Naive thymus-derived CD4-positive, alpha-beta T cell (primary cell): Measurements from ENCODE around the gene ZNF853. TPM values are rescaled to one million over a fixed set of nuclear protein-coding genes. Genes with fewer than 3 reads are reported as not detected.

ENCODE experiments used
- ATAC-seq: fragments of 150-1000 bp; cut with Tn5 transposase; 2 replicates; pipeline ENCODE4 v1.10.0; 2021; ENCODE audit warnings: mild to moderate bottlenecking, moderate library complexity
- CTCF ChIA-PET: fragments of 350-600 bp; sonication (Branson Sonifier 250); formaldehyde crosslinking; loops from one replicate; lab custom pipeline; 2021; ENCODE audit warnings: antibody characterized with exemption; lab: Charles Lee
- POLR2A ChIA-PET: fragments of 350-600 bp; sonication (Branson Sonifier 250); formaldehyde crosslinking; loops from one replicate; lab custom pipeline; 2021; ENCODE audit warnings: antibody characterized with exemption, inconsistent platforms; lab: Charles Lee
- DNase-seq, 9 donors: peaks; one replicate each; pipeline versions ENCODE4 v3.0.0 to v3.0.0-alpha.2; 2020 to 2022; ENCODE audit warnings: mixed read lengths in 1 of 9
- H3K27ac ChIP-seq: one replicate; pipeline ENCODE4 v1.7.0; 2013; ENCODE audit warnings: mild to moderate bottlenecking, low read depth, low read length, moderate library complexity
- H3K27me3 ChIP-seq, 2 donors: one replicate each; pipeline ENCODE4 v1.7.0; 2013; ENCODE audit warnings: low read length in 2 of 2, mild to moderate bottlenecking in 2 of 2, moderate library complexity in 2 of 2; ENCODE audit not compliant: control insufficient read depth in 2 of 2, insufficient read depth in 2 of 2
- H3K36me3 ChIP-seq, 3 experiments: 1 replicate in 2 of 3; 2 replicates in 1 of 3; pipeline ENCODE4 v1.7.0; 2013; ENCODE audit warnings: low read length in 3 of 3, mild to moderate bottlenecking in 3 of 3, moderate library complexity in 1 of 3; ENCODE audit not compliant: insufficient read depth in 3 of 3, control insufficient read depth in 2 of 3
- H3K4me1 ChIP-seq, 2 donors: one replicate each; pipeline ENCODE4 v1.7.0; 2013; ENCODE audit warnings: low read length in 2 of 2, mild to moderate bottlenecking in 2 of 2, moderate library complexity in 1 of 2; ENCODE audit not compliant: control insufficient read depth in 2 of 2, insufficient read depth in 2 of 2
- H3K4me3 ChIP-seq: 2 replicates; pipeline ENCODE4 v1.7.0; 2013; ENCODE audit warnings: mild to moderate bottlenecking, low read length
- H3K9me3 ChIP-seq, 3 experiments: 1 replicate in 2 of 3; 2 replicates in 1 of 3; pipeline ENCODE4 v1.7.0; 2013; ENCODE audit warnings: low read length in 3 of 3; ENCODE audit not compliant: control insufficient read depth in 2 of 3
- H3K27ac Mint-ChIP-seq, 9 donors: one replicate each; pipeline ENCODE4 v1.8.0; 2020 to 2022; ENCODE audit warnings: mixed read lengths in 9 of 9, mild to moderate bottlenecking in 8 of 9, moderate library complexity in 5 of 9, inconsistent platforms in 2 of 9
- H3K27me3 Mint-ChIP-seq, 5 donors: one replicate each; pipeline ENCODE4 v1.8.0; 2021 to 2022; ENCODE audit warnings: mixed read lengths in 5 of 5, mild to moderate bottlenecking in 1 of 5
- H3K36me3 Mint-ChIP-seq, 5 donors: one replicate each; pipeline ENCODE4 v1.8.0; 2020 to 2022; ENCODE audit warnings: mixed read lengths in 5 of 5, mild to moderate bottlenecking in 3 of 5, inconsistent platforms in 1 of 5
- H3K4me1 Mint-ChIP-seq, 7 donors: one replicate each; pipeline ENCODE4 v1.8.0; 2020 to 2022; ENCODE audit warnings: mixed read lengths in 7 of 7, mild to moderate bottlenecking in 3 of 7, inconsistent platforms in 1 of 7
- H3K4me3 Mint-ChIP-seq, 10 donors: one replicate each; pipeline ENCODE4 v1.8.0; 2020 to 2022; ENCODE audit warnings: mild to moderate bottlenecking in 10 of 10, mixed read lengths in 10 of 10, moderate library complexity in 6 of 10, inconsistent platforms in 2 of 10
- H3K9me3 Mint-ChIP-seq, 11 donors: one replicate each; pipeline ENCODE4 v1.8.0; 2020 to 2022; ENCODE audit warnings: mixed read lengths in 11 of 11, mild to moderate bottlenecking in 4 of 11, inconsistent platforms in 1 of 11, moderate library complexity in 1 of 11
- intact Hi-C, 2 donors: fragments of 100-400 bp; cut with micrococcal nuclease; formaldehyde crosslinking; loops; one replicate each; pipeline ENCODE4 v1.15.1; 2023
- polyA plus RNA-seq, 2 donors: library from polyadenylated mRNA; unstranded; fragments of 300-500 nt; fragmentation: Illumina TruSeq; gene quantifications; one replicate each; pipeline ENCODE4 v1.2.3, GENCODE V29; 2021
- total RNA-seq, 6 experiments: library from RNA in 5 of 6; stranded (reverse) in 5 of 6; gene quantifications; 1 replicate in 5 of 6; 2 replicates in 1 of 6; pipeline ENCODE4 v1.2.3 and lab custom pipeline; 2021 to 2026

Gene ZNF853
- total and polyA plus RNA-seq, 7 experiments from 2014 or later = 0.15 to 5.3 (median 3.2) TPM

- H3K4me3 ChIP-seq = no peak overlapping the region
- H3K27me3 ChIP-seq = no peaks in the 10 kb centered on the region
- H3K4me3 Mint-ChIP-seq = no peak overlapping the region
- H3K27me3 Mint-ChIP-seq = no peaks in the 10 kb centered on the region
- CTCF ChIA-PET = no interaction called here
- no peak overlapping the region for H3K27ac ChIP-seq
- no peak overlapping the region for H3K27ac Mint-ChIP-seq
- H3K4me1 ChIP-seq = no peaks in the 10 kb centered on the region
- H3K9me3 ChIP-seq = peaks cover 0 to 19% (median 5%) of the 10 kb centered on the region in 3 experiments
- no peak for ATAC-seq
- DNase-seq = no peak
- POLR2A ChIA-PET = no interaction called here
- peaks cover 9 to 52% (median 31%) of the 10 kb centered on the region in 5 donors for H3K36me3 Mint-ChIP-seq
- intact Hi-C loops = no loop called here
- H3K9me3 Mint-ChIP-seq = peaks cover 0 to 13% (median 6%) of the 10 kb centered on the region in 11 donors
- H3K4me1 Mint-ChIP-seq = no peaks in the 10 kb centered on the region
- H3K36me3 ChIP-seq = peaks cover 0 to 66% (median 9%) of the 10 kb centered on the region in 3 experiments
Observed at GRCh38 chr7:6652446-6653011, 37.1 kb downstream of the ZNF853 start.

GRCh38 chr7:6653071-6654003 lies 37.9 kb downstream of the ZNF853 start:
- H3K9me3 ChIP-seq = peaks cover 0 to 19% (median 5%) of the 10 kb centered on the region in 3 experiments
- Mint-ChIP-seq H3K9me3 (peaks cover 0 to 13% (median 6%) of the 10 kb centered on the region in 11 donors), H3K4me1 (no peaks in the 10 kb centered on the region), H3K27ac (no peak overlapping the region), H3K27me3 (no peaks in the 10 kb centered on the region), H3K36me3 (peaks cover 9 to 46% (median 31%) of the 10 kb centered on the region in 5 donors), H3K4me3 (no peak overlapping the region)
- intact Hi-C loops = no loop called here
- no peak overlapping the region for H3K4me3 ChIP-seq
- H3K4me1 ChIP-seq = no peaks in the 10 kb centered on the region
- no peaks in the 10 kb centered on the region for H3K27me3 ChIP-seq
- H3K36me3 ChIP-seq = peaks cover 0 to 58% (median 9%) of the 10 kb centered on the region in 3 experiments
- ChIA-PET CTCF (no interaction called here), POLR2A (no interaction called here)
- DNase-seq (no peak), ATAC-seq (no peak)
- no peak overlapping the region for H3K27ac ChIP-seq

GRCh38 chr7:6654113-6654841 lies 38.9 kb downstream of the ZNF853 start:
- ATAC-seq (no peak), DNase-seq (no peak)
- intact Hi-C loops = no loop called here
- no peak overlapping the region for H3K27ac Mint-ChIP-seq
- H3K4me1 Mint-ChIP-seq = peaks cover 0 to 9% (median 7%) of the 10 kb centered on the region in 7 donors
- no peaks in the 10 kb centered on the region for H3K27me3 ChIP-seq
- no peaks in the 10 kb centered on the region for H3K27me3 Mint-ChIP-seq
- peaks cover 0 to 17% (median 5%) of the 10 kb centered on the region in 3 experiments for H3K9me3 ChIP-seq
- no peak overlapping the region for H3K27ac ChIP-seq
- peaks cover 0 to 13% (median 6%) of the 10 kb centered on the region in 11 donors for H3K9me3 Mint-ChIP-seq
- H3K4me3 Mint-ChIP-seq = no peak overlapping the region
- no peak overlapping the region for H3K4me3 ChIP-seq
- ChIA-PET CTCF (no interaction called here), POLR2A (no interaction called here)
- H3K36me3 ChIP-seq = peaks cover 0 to 48% (median 9%) of the 10 kb centered on the region in 3 experiments
- H3K4me1 ChIP-seq = no peaks in the 10 kb centered on the region
- peaks cover 9 to 38% (median 31%) of the 10 kb centered on the region in 5 donors for H3K36me3 Mint-ChIP-seq

- Mint-ChIP-seq H3K4me1 (peaks cover 0 to 14% (median 8%) of the 10 kb centered on the region in 7 donors), H3K4me3 (no peak overlapping the region), H3K27ac (no peak overlapping the region), H3K36me3 (peaks cover 8 to 31% (median 29%) of the 10 kb centered on the region in 5 donors), H3K9me3 (peaks cover 0 to 13% (median 6%) of the 10 kb centered on the region in 11 donors), H3K27me3 (no peaks in the 10 kb centered on the region)
- no peak overlapping the region for H3K27ac ChIP-seq
- ATAC-seq (no peak), DNase-seq (no peak)
- H3K36me3 ChIP-seq = peaks cover 0 to 41% (median 6%) of the 10 kb centered on the region in 3 experiments
- no peak overlapping the region for H3K4me3 ChIP-seq
- CTCF ChIA-PET = no interaction called here
- POLR2A ChIA-PET = no interaction called here
- H3K27me3 ChIP-seq = no peaks in the 10 kb centered on the region
- H3K4me1 ChIP-seq = no peaks in the 10 kb centered on the region
- intact Hi-C loops = no loop called here
- H3K9me3 ChIP-seq = peaks cover 0 to 10% (median 5%) of the 10 kb centered on the region in 3 experiments
Observed at GRCh38 chr7:6654842-6655610, 39.6 kb downstream of the ZNF853 start.

- H3K36me3 ChIP-seq = peaks cover 0 to 33% (median 6%) of the 10 kb centered on the region in 3 experiments
- peaks cover 0 to 5% (median 2%) of the 10 kb centered on the region in 3 experiments for H3K9me3 ChIP-seq
- Mint-ChIP-seq H3K4me3 (no peak overlapping the region), H3K27ac (no peak overlapping the region), H3K27me3 (no peaks in the 10 kb centered on the region), H3K36me3 (peaks cover under 1 to 23% (median 21%) of the 10 kb centered on the region in 5 donors), H3K9me3 (peaks cover 0 to 12% (median 3%) of the 10 kb centered on the region in 11 donors), H3K4me1 (peaks cover 0 to 14% (median 8%) of the 10 kb centered on the region in 7 donors)
- CTCF ChIA-PET = no interaction called here
- no peak for ATAC-seq
- H3K4me1 ChIP-seq = no peaks in the 10 kb centered on the region
- POLR2A ChIA-PET = no interaction called here
- no peak overlapping the region for H3K27ac ChIP-seq
- intact Hi-C loops = no loop called here
- H3K4me3 ChIP-seq = no peak overlapping the region
- no peaks in the 10 kb centered on the region for H3K27me3 ChIP-seq
- DNase-seq = no peak
Observed at GRCh38 chr7:6655636-6656385, 40.4 kb downstream of the ZNF853 start.
